ENCODE data around the gene ATP5PO. TPM values are rescaled to one million over a fixed set of nuclear protein-coding genes. Genes with fewer than 3 reads are reported as not detected.

Gene ATP5PO
- total RNA-seq, 1 donor from 2014 or later: 150 TPM

GRCh38 chr21:33940164-33940880 is 24.7 kb upstream of the ATP5PO start:
- TF ChIP-seq, protein P1, sequence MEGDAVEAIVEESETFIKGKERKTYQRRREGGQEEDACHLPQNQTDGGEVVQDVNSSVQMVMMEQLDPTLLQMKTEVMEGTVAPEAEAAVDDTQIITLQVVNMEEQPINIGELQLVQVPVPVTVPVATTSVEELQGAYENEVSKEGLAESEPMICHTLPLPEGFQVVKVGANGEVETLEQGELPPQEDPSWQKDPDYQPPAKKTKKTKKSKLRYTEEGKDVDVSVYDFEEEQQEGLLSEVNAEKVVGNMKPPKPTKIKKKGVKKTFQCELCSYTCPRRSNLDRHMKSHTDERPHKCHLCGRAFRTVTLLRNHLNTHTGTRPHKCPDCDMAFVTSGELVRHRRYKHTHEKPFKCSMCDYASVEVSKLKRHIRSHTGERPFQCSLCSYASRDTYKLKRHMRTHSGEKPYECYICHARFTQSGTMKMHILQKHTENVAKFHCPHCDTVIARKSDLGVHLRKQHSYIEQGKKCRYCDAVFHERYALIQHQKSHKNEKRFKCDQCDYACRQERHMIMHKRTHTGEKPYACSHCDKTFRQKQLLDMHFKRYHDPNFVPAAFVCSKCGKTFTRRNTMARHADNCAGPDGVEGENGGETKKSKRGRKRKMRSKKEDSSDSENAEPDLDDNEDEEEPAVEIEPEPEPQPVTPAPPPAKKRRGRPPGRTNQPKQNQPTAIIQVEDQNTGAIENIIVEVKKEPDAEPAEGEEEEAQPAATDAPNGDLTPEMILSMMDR (IDR thresholded peaks at IDR 0.05): no peak
- Mint-ChIP-seq H3K27me3 (ENCODE audit: unreplicated experiment) (no peaks in the 10 kb centered on the region), H3K4me3 (ENCODE audit: unreplicated experiment) (no peak overlapping the region), H3K36me3 (ENCODE audit: unreplicated experiment) (peaks cover 8% of the 10 kb centered on the region), H3K9me3 (ENCODE audit: unreplicated experiment) (peaks cover 4% of the 10 kb centered on the region), H3K27ac (ENCODE audit: unreplicated experiment) (peak overlapping the region; percentile 40), H3K4me1 (ENCODE audit: unreplicated experiment) (peaks cover 29% of the 10 kb centered on the region)
- DNase-seq (ENCODE audit: extremely low spot score, unreplicated experiment): no peak

- Mint-ChIP-seq H3K27ac (ENCODE audit: unreplicated experiment) (no peak overlapping the region), H3K9me3 (ENCODE audit: unreplicated experiment) (peaks cover 3% of the 10 kb centered on the region), H3K36me3 (ENCODE audit: unreplicated experiment) (peaks cover 5% of the 10 kb centered on the region), H3K4me3 (ENCODE audit: unreplicated experiment) (no peak overlapping the region), H3K4me1 (ENCODE audit: unreplicated experiment) (peaks cover 33% of the 10 kb centered on the region), H3K27me3 (ENCODE audit: unreplicated experiment) (no peaks in the 10 kb centered on the region)
- no peak for DNase-seq (ENCODE audit: extremely low spot score, unreplicated experiment)
- TF ChIP-seq, protein P1 (IDR thresholded peaks at IDR 0.05): no peak
Measured at GRCh38 chr21:33939226-33939625, 23.6 kb upstream of the ATP5PO start.

DNA sequence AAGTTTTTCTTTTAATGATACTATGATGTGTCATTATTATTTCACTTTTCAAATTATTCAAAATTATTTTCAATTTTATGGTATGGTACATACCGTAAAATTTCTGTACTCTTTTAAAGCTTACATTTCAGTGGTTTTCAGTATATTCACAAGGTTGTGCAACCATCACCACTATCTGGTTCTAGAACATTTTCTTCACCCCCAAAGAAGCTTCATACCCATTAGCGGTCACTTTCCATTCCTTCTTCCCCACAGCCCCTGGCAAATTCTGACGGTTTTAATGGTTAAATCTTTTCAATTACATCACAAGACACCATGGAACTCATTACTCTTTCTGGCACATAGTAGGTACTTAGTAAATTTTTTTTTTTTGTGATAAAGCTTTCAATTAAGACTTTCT is 22.8 kb upstream of the ATP5PO start:
- H3K27me3 Mint-ChIP-seq (ENCODE audit: unreplicated experiment): no peaks in the 10 kb centered on the region
- no peak overlapping the region for H3K27ac Mint-ChIP-seq (ENCODE audit: unreplicated experiment)
- TF ChIP-seq, protein P1 (IDR thresholded peaks at IDR 0.05): no peak
- no peak overlapping the region for H3K4me3 Mint-ChIP-seq (ENCODE audit: unreplicated experiment)
- H3K9me3 Mint-ChIP-seq (ENCODE audit: unreplicated experiment): no peaks in the 10 kb centered on the region
- peaks cover 2% of the 10 kb centered on the region for H3K36me3 Mint-ChIP-seq (ENCODE audit: unreplicated experiment)
- peaks cover 33% of the 10 kb centered on the region for H3K4me1 Mint-ChIP-seq (ENCODE audit: unreplicated experiment)
- no peak for DNase-seq (ENCODE audit: extremely low spot score, unreplicated experiment)

GRCh38 chr21:33937931-33938339 is 22.3 kb upstream of the ATP5PO start:
- DNase-seq (ENCODE audit: extremely low spot score, unreplicated experiment): no peak
- Mint-ChIP-seq H3K27me3 (ENCODE audit: unreplicated experiment) (no peaks in the 10 kb centered on the region), H3K27ac (ENCODE audit: unreplicated experiment) (no peak overlapping the region), H3K36me3 (ENCODE audit: unreplicated experiment) (peaks cover 2% of the 10 kb centered on the region), H3K4me3 (ENCODE audit: unreplicated experiment) (no peak overlapping the region), H3K9me3 (ENCODE audit: unreplicated experiment) (no peaks in the 10 kb centered on the region), H3K4me1 (ENCODE audit: unreplicated experiment) (peaks cover 34% of the 10 kb centered on the region)
- TF ChIP-seq, protein P1 (IDR thresholded peaks at IDR 0.05): no peak

DNA sequence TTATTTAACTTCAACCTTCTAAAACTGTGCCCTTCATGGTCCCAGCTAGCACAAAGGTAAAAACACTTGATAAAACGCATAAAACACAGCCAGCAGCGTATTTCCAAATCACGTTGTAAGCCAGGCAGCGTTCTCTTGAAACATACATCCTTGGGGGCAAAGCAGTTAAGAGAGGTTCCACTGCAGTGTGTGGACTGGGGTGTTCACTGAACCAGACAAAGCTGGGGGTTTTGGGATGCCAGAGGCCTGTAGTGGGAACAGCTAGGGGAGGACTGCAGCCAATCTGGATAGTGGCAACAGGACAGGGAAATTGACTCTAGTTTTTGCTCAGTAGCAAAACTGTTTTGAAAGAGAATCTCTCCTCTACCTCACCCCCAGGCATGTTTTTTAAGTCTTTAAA is 21.5 kb upstream of the ATP5PO start:
- H3K4me3 Mint-ChIP-seq (ENCODE audit: unreplicated experiment): no peak overlapping the region
- H3K27me3 Mint-ChIP-seq (ENCODE audit: unreplicated experiment): no peaks in the 10 kb centered on the region
- DNase-seq (ENCODE audit: extremely low spot score, unreplicated experiment): no peak
- peaks cover 2% of the 10 kb centered on the region for H3K36me3 Mint-ChIP-seq (ENCODE audit: unreplicated experiment)
- TF ChIP-seq, protein P1 (IDR thresholded peaks at IDR 0.05): no peak
- peak overlapping the region; percentile 14 for H3K27ac Mint-ChIP-seq (ENCODE audit: unreplicated experiment)
- H3K4me1 Mint-ChIP-seq (ENCODE audit: unreplicated experiment): peaks cover 42% of the 10 kb centered on the region
- H3K9me3 Mint-ChIP-seq (ENCODE audit: unreplicated experiment): no peaks in the 10 kb centered on the region

Data from osteocyte (in vitro differentiated cells).